PC-3 (cell line): ENCODE results near the gene ACP7.

ENCODE experiments used
- EZH2 ChIP-seq: fragments of 300-600 bp; sonication (generic); IDR thresholded peaks from one replicate; pipeline ENCODE4 v1.6.1; 2017; ENCODE audit warnings: antibody characterized with exemption, mild to moderate bottlenecking, low read length; ENCODE audit not compliant: unreplicated experiment
- TF ChIP-seq, protein P1 (sequence below): fragments of 300-600 bp; sonication (generic); conservative IDR thresholded peaks from 2 replicates; pipeline ENCODE4 v1.5.1; 2017; ENCODE audit warnings: antibody characterized with exemption, low read depth, mild to moderate bottlenecking, low read length

GRCh38 chr19:39127812-39128515, 43.8 kb downstream of the ACP7 start:
- TF ChIP-seq, protein P1, sequence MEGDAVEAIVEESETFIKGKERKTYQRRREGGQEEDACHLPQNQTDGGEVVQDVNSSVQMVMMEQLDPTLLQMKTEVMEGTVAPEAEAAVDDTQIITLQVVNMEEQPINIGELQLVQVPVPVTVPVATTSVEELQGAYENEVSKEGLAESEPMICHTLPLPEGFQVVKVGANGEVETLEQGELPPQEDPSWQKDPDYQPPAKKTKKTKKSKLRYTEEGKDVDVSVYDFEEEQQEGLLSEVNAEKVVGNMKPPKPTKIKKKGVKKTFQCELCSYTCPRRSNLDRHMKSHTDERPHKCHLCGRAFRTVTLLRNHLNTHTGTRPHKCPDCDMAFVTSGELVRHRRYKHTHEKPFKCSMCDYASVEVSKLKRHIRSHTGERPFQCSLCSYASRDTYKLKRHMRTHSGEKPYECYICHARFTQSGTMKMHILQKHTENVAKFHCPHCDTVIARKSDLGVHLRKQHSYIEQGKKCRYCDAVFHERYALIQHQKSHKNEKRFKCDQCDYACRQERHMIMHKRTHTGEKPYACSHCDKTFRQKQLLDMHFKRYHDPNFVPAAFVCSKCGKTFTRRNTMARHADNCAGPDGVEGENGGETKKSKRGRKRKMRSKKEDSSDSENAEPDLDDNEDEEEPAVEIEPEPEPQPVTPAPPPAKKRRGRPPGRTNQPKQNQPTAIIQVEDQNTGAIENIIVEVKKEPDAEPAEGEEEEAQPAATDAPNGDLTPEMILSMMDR, result no peak
- TF ChIP-seq EZH2, result no peak
